WTC11 (cell line): ENCODE results near the gene LARP1B. TPM values are rescaled to one million over a fixed set of nuclear protein-coding genes. Genes with fewer than 3 reads are reported as not detected.
"Not testable (repeated sequence)": the region's sequence is repeated elsewhere in the genome, so short reads cannot be mapped to it uniquely, and the experiment has no call there.

Experiments used
- ATAC-seq: fragments of 200-7000 bp; cut with Tn5 transposase; 2 replicates; pipeline ENCODE4 v1.10.0; 2021; ENCODE audit warnings: mild to moderate bottlenecking, moderate library complexity
- CTCF ChIA-PET: fragments of 300-600 bp; sonication (Branson Sonifier 250); formaldehyde crosslinking; loops from one replicate; lab custom pipeline; 2021; ENCODE audit warnings: antibody characterized with exemption; lab: Charles Lee
- POLR2A ChIA-PET: fragments of 350-600 bp; sonication (Branson Sonifier 250); formaldehyde crosslinking; loops from one replicate; lab custom pipeline; 2021; ENCODE audit warnings: antibody characterized with exemption; lab: Charles Lee
- DNase-seq: peaks from one replicate; pipeline ENCODE4 v3.0.0; 2021; ENCODE audit warnings: low spot score
- H3K27ac Mint-ChIP-seq: 2 replicates; pipeline ENCODE4 v1.8.0; 2021; ENCODE audit warnings: mixed read lengths
- H3K27me3 Mint-ChIP-seq: 2 replicates; pipeline ENCODE4 v1.8.0; 2021; ENCODE audit warnings: low read depth, mild to moderate bottlenecking, moderate library complexity, mixed read lengths
- H3K36me3 Mint-ChIP-seq: 2 replicates; pipeline ENCODE4 v1.8.0; 2021; ENCODE audit warnings: mixed read lengths
- H3K4me1 Mint-ChIP-seq: 2 replicates; pipeline ENCODE4 v1.8.0; 2022; ENCODE audit warnings: mixed read lengths
- H3K4me3 Mint-ChIP-seq: 2 replicates; pipeline ENCODE4 v1.8.0; 2021; ENCODE audit warnings: mild to moderate bottlenecking, moderate library complexity, mixed read lengths
- H3K9me3 Mint-ChIP-seq: 2 replicates; pipeline ENCODE4 v1.8.0; 2021; ENCODE audit warnings: mixed read lengths
- CBFB ChIP-seq: sonication (generic); formaldehyde crosslinking; IDR thresholded peaks from 2 replicates; pipeline ENCODE4 v1.8.1; 2022; ENCODE audit warnings: mild to moderate bottlenecking, low read depth, missing genetic modification reagents
- FOXK1 ChIP-seq: sonication (generic); formaldehyde crosslinking; IDR thresholded peaks from 2 replicates; pipeline ENCODE4 v1.8.0; 2022; ENCODE audit warnings: mild to moderate bottlenecking, moderate library complexity, missing genetic modification reagents
- KAT7 ChIP-seq: sonication (generic); formaldehyde crosslinking; IDR thresholded peaks from 2 replicates; pipeline ENCODE4 v1.8.1; 2023; ENCODE audit warnings: missing genetic modification reagents, mild to moderate bottlenecking, borderline replicate concordance
- MYBL2 ChIP-seq: sonication (generic); formaldehyde crosslinking; IDR thresholded peaks from 2 replicates; pipeline ENCODE4 v1.8.1; 2023; ENCODE audit warnings: mild to moderate bottlenecking, moderate library complexity, missing genetic modification reagents
- NFYB ChIP-seq: sonication (generic); formaldehyde crosslinking; conservative IDR thresholded peaks from 2 replicates; pipeline ENCODE4 v1.8.0; 2022; ENCODE audit warnings: low read depth, missing genetic modification reagents
- RORB ChIP-seq: fragments of 250-450 bp; sonication (Bioruptor Pico); IDR thresholded peaks from 2 replicates; pipeline ENCODE4 v1.9.0; 2021; ENCODE audit warnings: mild to moderate bottlenecking
- SMAD3 ChIP-seq: sonication (generic); formaldehyde crosslinking; IDR thresholded peaks from 2 replicates; pipeline ENCODE4 v1.8.0; 2022; ENCODE audit warnings: missing genetic modification reagents, mild to moderate bottlenecking, borderline replicate concordance
- SP1 ChIP-seq: sonication (generic); formaldehyde crosslinking; conservative IDR thresholded peaks from 2 replicates; pipeline ENCODE4 v1.8.1; 2022; ENCODE audit warnings: missing genetic modification reagents
- TP53 ChIP-seq: sonication (generic); formaldehyde crosslinking; IDR thresholded peaks from 2 replicates; pipeline ENCODE4 v1.8.1; 2023; ENCODE audit warnings: mild to moderate bottlenecking, missing genetic modification reagents
- ZNF423 ChIP-seq: fragments of 250-450 bp; sonication (Bioruptor Pico); IDR thresholded peaks from 2 replicates; pipeline ENCODE4 v2.1.2; 2022; ENCODE audit warnings: mild to moderate bottlenecking, moderate library complexity
- total RNA-seq: library from RNA; stranded (reverse); gene quantifications from 3 replicates; pipeline ENCODE4 v1.2.3, GENCODE V29; 2021
- TF ChIP-seq, protein P1 (sequence below): sonication (generic); formaldehyde crosslinking; IDR thresholded peaks from 2 replicates; pipeline ENCODE4 v1.8.1; 2023; ENCODE audit warnings: mild to moderate bottlenecking, missing genetic modification reagents
- TF ChIP-seq, protein P2 (sequence below): sonication (generic); formaldehyde crosslinking; conservative IDR thresholded peaks from 2 replicates; pipeline ENCODE4 v1.8.1; 2023; ENCODE audit warnings: mild to moderate bottlenecking, low read depth, missing genetic modification reagents, moderate library complexity
- TF ChIP-seq, protein P3 (sequence below): sonication (generic); formaldehyde crosslinking; IDR thresholded peaks from 2 replicates; pipeline ENCODE4 v1.8.1; 2022; ENCODE audit warnings: missing genetic modification reagents, borderline replicate concordance
- TF ChIP-seq, protein P4 (sequence below): sonication (generic); formaldehyde crosslinking; IDR thresholded peaks from 2 replicates; pipeline ENCODE4 v1.8.0; 2022; ENCODE audit warnings: mild to moderate bottlenecking, missing genetic modification reagents
- TF ChIP-seq, protein P5 (sequence below): fragments of 250-450 bp; sonication (Bioruptor Pico); conservative IDR thresholded peaks from 2 replicates; pipeline ENCODE4 v1.9.0; 2021; ENCODE audit warnings: mild to moderate bottlenecking
- TF ChIP-seq, protein P6 (sequence below): sonication (generic); formaldehyde crosslinking; IDR thresholded peaks from 2 replicates; pipeline ENCODE4 v1.8.1; 2022; ENCODE audit warnings: low read depth, missing genetic modification reagents, borderline replicate concordance
- TF ChIP-seq, protein P7 (sequence below): sonication (generic); formaldehyde crosslinking; IDR thresholded peaks from 2 replicates; pipeline ENCODE4 v1.8.1; 2023; ENCODE audit warnings: mild to moderate bottlenecking, moderate library complexity, missing genetic modification reagents

LARP1B gene
- total RNA-seq, 1 experiment from 2014 or later: 35.6 TPM

DNA sequence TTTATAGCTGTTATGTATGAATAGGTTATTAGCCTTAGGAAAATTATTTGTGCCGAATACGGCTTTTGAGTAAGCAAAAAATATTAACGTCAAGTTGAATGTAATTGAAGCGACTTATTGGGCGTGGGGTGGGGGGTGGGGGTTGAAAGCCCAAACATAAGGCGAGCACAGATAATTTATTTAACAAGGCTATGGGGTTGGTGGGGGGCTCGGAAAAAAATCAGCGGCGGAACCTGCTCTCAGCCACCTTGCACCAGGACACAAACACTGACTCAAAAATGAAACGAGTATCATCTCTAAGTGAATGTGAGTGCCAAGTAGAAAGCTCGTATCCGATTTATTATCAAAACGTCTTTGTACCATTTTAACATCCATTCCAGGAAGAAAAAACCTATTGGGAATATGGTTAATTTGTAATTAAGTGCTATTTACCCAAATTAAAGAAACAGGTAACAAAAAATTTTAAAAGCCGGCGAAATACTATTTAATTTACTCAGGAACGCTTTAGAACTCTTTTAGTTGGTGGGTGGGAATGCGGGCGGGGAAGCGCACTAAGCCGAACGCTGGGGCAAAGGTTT is 902 bp upstream of the LARP1B start (continued):
- TF ChIP-seq, protein P1, sequence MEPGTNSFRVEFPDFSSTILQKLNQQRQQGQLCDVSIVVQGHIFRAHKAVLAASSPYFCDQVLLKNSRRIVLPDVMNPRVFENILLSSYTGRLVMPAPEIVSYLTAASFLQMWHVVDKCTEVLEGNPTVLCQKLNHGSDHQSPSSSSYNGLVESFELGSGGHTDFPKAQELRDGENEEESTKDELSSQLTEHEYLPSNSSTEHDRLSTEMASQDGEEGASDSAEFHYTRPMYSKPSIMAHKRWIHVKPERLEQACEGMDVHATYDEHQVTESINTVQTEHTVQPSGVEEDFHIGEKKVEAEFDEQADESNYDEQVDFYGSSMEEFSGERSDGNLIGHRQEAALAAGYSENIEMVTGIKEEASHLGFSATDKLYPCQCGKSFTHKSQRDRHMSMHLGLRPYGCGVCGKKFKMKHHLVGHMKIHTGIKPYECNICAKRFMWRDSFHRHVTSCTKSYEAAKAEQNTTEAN: no peak
- TF ChIP-seq, protein P2, sequence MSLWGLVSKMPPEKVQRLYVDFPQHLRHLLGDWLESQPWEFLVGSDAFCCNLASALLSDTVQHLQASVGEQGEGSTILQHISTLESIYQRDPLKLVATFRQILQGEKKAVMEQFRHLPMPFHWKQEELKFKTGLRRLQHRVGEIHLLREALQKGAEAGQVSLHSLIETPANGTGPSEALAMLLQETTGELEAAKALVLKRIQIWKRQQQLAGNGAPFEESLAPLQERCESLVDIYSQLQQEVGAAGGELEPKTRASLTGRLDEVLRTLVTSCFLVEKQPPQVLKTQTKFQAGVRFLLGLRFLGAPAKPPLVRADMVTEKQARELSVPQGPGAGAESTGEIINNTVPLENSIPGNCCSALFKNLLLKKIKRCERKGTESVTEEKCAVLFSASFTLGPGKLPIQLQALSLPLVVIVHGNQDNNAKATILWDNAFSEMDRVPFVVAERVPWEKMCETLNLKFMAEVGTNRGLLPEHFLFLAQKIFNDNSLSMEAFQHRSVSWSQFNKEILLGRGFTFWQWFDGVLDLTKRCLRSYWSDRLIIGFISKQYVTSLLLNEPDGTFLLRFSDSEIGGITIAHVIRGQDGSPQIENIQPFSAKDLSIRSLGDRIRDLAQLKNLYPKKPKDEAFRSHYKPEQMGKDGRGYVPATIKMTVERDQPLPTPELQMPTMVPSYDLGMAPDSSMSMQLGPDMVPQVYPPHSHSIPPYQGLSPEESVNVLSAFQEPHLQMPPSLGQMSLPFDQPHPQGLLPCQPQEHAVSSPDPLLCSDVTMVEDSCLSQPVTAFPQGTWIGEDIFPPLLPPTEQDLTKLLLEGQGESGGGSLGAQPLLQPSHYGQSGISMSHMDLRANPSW: no peak

DNA sequence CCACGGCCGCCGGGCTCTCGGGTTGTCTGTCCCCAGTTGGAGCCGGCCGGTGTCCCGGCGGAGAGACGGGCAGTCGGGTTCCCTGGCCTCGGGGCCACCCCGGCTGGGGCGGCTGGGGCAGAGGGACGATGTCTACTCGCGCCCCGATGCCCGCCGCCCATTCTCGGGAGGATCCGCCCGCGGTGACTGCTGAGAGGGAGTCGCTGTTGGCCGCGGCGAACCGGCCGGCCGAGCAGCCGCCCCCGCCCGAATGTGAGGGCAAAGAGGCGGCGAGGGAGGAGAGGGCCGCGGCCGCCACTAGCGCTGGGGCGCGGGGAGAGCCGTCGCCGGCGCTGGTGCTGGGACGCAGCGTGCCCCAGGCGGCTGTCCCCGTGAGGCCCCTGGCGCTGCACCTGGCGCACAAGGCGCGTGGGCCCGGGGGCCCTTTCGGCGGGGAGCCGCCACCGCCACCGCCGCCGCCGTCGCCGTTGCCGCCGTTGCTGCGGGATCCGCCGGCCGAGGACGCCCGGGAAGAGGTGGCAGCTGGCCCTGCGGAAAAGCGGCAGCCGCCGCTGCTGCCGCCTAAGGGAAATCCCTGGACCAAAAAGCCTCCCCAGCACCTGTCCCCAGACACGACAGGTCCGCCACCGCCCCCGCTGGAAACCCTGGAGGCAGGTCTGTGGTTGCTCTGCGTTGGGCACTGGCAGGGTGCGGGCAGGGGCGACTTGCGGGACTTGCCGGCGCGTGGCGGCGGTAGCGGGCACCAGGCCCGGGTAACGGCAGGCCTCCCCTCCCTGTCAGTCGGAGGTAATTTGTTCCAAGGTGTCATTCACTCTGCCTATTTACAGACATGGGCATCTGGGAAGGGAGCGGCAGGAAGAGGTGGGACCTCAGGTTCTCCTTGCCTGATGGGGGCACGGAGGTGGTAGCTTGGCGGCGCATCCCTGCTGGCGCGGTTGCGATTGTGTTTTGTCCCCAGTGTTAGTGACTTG is 739 bp downstream of the LARP1B start:
- peaks cover 26% of the 10 kb centered on the region for H3K4me1 Mint-ChIP-seq
- H3K9me3 Mint-ChIP-seq: no peaks in the 10 kb centered on the region
- no peaks in the 10 kb centered on the region for H3K27me3 Mint-ChIP-seq
- TF ChIP-seq, protein P3, sequence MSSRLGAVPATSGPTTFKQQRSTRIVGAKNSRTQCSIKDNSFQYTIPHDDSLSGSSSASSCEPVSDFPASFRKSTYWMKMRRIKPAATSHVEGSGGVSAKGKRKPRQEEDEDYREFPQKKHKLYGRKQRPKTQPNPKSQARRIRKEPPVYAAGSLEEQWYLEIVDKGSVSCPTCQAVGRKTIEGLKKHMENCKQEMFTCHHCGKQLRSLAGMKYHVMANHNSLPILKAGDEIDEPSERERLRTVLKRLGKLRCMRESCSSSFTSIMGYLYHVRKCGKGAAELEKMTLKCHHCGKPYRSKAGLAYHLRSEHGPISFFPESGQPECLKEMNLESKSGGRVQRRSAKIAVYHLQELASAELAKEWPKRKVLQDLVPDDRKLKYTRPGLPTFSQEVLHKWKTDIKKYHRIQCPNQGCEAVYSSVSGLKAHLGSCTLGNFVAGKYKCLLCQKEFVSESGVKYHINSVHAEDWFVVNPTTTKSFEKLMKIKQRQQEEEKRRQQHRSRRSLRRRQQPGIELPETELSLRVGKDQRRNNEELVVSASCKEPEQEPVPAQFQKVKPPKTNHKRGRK (CRISPR knock-in tag): no peak
- TF ChIP-seq, protein P4, sequence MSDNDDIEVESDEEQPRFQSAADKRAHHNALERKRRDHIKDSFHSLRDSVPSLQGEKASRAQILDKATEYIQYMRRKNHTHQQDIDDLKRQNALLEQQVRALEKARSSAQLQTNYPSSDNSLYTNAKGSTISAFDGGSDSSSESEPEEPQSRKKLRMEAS (CRISPR knock-in tag): 0 out of 2 replicates have a peak, but pooled peaks have one; percentile 34
- TF ChIP-seq, protein P5, sequence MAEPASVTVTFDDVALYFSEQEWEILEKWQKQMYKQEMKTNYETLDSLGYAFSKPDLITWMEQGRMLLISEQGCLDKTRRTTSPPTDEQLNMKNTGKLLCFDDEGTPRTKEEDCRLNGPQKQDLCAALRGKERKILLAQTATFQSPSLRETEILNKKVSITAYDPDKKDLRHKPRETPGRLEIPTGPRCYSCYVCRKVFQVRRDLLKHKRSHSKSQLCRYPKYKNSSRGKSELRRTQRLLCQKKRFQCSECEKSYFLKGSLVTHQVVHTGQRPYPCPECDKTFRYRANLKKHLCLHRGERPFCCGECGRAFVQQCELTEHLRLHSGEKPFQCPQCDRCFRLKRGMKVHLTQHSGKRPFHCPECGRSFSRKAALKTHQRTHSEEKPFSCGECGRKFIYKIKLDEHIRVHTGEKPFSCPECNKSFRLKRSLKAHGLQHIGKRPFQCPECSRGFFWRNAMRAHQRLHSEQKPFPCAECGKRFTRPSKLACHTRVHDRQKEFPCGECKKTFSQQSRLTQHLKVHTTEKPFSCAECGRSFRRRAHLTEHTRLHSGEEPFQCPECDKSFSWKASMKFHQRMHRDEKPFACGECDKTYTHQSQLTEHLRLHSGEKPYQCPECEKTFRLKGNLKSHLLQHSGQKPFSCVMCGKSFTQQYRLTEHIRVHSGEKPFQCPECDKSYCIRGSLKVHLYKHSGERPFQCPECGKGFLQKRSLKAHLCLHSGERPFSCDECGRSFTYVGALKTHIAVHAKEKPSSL: no peak
- no peak for TF ChIP-seq ZNF423 (CRISPR knock-in tag)
- peak; percentile 43 for TF ChIP-seq FOXK1 (CRISPR knock-in tag)
- TF ChIP-seq, protein P6, sequence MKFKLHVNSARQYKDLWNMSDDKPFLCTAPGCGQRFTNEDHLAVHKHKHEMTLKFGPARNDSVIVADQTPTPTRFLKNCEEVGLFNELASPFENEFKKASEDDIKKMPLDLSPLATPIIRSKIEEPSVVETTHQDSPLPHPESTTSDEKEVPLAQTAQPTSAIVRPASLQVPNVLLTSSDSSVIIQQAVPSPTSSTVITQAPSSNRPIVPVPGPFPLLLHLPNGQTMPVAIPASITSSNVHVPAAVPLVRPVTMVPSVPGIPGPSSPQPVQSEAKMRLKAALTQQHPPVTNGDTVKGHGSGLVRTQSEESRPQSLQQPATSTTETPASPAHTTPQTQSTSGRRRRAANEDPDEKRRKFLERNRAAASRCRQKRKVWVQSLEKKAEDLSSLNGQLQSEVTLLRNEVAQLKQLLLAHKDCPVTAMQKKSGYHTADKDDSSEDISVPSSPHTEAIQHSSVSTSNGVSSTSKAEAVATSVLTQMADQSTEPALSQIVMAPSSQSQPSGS (CRISPR knock-in tag): no peak
- 0 out of 2 replicates have a peak, but pooled peaks have one; percentile 14 for TF ChIP-seq NFYB (CRISPR knock-in tag)
- TF ChIP-seq, protein P7, sequence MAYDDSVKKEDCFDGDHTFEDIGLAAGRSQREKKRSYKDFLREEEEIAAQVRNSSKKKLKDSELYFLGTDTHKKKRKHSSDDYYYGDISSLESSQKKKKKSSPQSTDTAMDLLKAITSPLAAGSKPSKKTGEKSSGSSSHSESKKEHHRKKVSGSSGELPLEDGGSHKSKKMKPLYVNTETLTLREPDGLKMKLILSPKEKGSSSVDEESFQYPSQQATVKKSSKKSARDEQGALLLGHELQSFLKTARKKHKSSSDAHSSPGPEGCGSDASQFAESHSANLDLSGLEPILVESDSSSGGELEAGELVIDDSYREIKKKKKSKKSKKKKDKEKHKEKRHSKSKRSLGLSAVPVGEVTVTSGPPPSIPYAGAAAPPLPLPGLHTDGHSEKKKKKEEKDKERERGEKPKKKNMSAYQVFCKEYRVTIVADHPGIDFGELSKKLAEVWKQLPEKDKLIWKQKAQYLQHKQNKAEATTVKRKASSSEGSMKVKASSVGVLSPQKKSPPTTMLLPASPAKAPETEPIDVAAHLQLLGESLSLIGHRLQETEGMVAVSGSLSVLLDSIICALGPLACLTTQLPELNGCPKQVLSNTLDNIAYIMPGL: peak; percentile 77
- TF ChIP-seq KAT7 (CRISPR knock-in tag): peak; percentile 73; the same call in 1 of the 2 replicates
- 0 out of 2 replicates have a peak, but pooled peaks have one; percentile 18 for TF ChIP-seq MYBL2 (CRISPR knock-in tag)
- TF ChIP-seq SMAD3 (CRISPR knock-in tag): peak; percentile 40; the same call in 1 of the 2 replicates
- TF ChIP-seq SP1 (CRISPR knock-in tag): 0 out of 2 replicates have a peak, but pooled peaks have one; percentile 3
- TF ChIP-seq TP53: 0 out of 2 replicates have a peak, but pooled peaks have one; percentile 28
- TF ChIP-seq CBFB (CRISPR knock-in tag): no peak
- TF ChIP-seq RORB (CRISPR knock-in tag): no peak
- TF ChIP-seq, all 79 proteins: peak for 9
- DNase-seq (peak; percentile 67), ATAC-seq (peak; percentile 7)
- POLR2A ChIA-PET: interaction anchor here (0.6 to 4.2 kb wide), 8 partner anchors 7 to 1354 kb away, joined by 3 to 53 read pairs (median 4); partner anchors contain the start of genes ABHD18, HSPA4L, MFSD8 and PLK4
- Mint-ChIP-seq H3K36me3 (no peaks in the 10 kb centered on the region), H3K4me3 (peak overlapping the region; percentile 92), H3K27ac (peak overlapping the region; percentile 90)
- CTCF ChIA-PET: interaction anchor here (2.6 to 3.5 kb wide), 2 partner anchors 11 to 96 kb away, joined by 8 to 19 read pairs; partner anchors contain the start of genes ABHD18 and MFSD8

DNA sequence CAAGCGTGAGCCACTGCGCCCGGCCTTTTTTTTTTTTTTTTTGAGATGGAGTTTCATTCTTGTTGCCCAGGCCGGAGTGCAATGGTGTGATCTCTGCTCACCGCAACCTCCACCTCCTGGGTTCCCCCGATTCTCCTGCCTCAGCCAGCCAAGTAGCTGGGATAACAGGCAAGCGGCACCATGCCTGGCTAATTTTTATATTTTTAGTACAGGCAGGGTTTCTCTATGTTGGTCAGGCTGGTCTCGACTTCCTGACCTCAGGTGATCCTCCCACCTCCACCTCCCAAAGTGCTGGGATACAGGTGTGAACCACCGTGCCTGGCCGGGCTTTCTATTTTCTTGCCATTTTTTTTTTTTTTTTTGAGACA is 5.3 kb downstream of the LARP1B start:
- DNase-seq, H3K27me3 Mint-ChIP-seq, H3K9me3 Mint-ChIP-seq, H3K27ac Mint-ChIP-seq, POLR2A ChIA-PET, H3K4me3 Mint-ChIP-seq, H3K36me3 Mint-ChIP-seq, ATAC-seq: not testable (repeated sequence)
- CTCF ChIA-PET: interaction anchor here (0.6 to 1.2 kb wide), 2 partner anchors 29 to 102 kb away, joined by 4 to 5 read pairs; partner anchors contain the start of genes ABHD18 and MFSD8
- H3K4me1 Mint-ChIP-seq: peaks cover 17% of the 10 kb centered on the region
